ENCODE results near the gene CKAP2. TPM values are rescaled to one million over a fixed set of nuclear protein-coding genes. Genes with fewer than 3 reads are reported as not detected.
"Not testable (repeated sequence)": the region's sequence is repeated elsewhere in the genome, so short reads cannot be mapped to it uniquely, and the experiment has no call there.

Gene CKAP2
- total RNA-seq, 1 donor from 2014 or later, result 53.6 TPM

GRCh38 chr13:52452470-52452869 lies 2.8 kb upstream of the CKAP2 start:
- no peak for DNase-seq (ENCODE audit: low read depth)
- no peak overlapping the region for H3K4me3 ChIP-seq (ENCODE audit: low read depth, low read length)
- TF ChIP-seq, protein P1, sequence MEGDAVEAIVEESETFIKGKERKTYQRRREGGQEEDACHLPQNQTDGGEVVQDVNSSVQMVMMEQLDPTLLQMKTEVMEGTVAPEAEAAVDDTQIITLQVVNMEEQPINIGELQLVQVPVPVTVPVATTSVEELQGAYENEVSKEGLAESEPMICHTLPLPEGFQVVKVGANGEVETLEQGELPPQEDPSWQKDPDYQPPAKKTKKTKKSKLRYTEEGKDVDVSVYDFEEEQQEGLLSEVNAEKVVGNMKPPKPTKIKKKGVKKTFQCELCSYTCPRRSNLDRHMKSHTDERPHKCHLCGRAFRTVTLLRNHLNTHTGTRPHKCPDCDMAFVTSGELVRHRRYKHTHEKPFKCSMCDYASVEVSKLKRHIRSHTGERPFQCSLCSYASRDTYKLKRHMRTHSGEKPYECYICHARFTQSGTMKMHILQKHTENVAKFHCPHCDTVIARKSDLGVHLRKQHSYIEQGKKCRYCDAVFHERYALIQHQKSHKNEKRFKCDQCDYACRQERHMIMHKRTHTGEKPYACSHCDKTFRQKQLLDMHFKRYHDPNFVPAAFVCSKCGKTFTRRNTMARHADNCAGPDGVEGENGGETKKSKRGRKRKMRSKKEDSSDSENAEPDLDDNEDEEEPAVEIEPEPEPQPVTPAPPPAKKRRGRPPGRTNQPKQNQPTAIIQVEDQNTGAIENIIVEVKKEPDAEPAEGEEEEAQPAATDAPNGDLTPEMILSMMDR (conservative IDR thresholded peaks at IDR 0.05; ENCODE audit: low read depth, low read length), result no peak

GRCh38 chr13:52454459-52454819 lies 839 bp upstream of the CKAP2 start:
- peak overlapping the region; percentile 91 for H3K4me3 ChIP-seq (ENCODE audit: low read depth, low read length)
- TF ChIP-seq, protein P1 (conservative IDR thresholded peaks at IDR 0.05; ENCODE audit: low read depth, low read length), result no peak
- no peak for DNase-seq (ENCODE audit: low read depth)

DNA sequence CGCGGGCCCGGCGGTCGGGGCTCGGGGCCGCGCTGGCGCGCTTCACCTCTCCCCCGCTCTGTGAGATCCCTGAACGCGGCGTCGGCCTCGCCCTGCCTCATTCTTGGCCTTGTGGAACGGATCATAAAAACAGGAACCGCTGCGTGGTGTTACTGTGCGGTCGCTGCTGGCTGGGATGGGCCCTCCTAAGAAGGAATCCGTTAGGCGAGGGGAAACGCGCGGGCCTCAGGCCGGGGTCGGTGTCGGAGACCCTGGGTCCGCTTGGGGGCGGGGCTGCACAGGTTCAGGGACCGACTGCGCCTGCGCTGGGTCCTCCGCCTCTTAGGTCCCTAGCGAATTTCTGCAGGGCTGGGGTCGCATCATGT lies 381 bp downstream of the CKAP2 start:
- DNase-seq (ENCODE audit: low read depth), result no peak
- TF ChIP-seq, protein P1 (conservative IDR thresholded peaks at IDR 0.05; ENCODE audit: low read depth, low read length), result no peak
- peak overlapping the region; percentile 91 for H3K4me3 ChIP-seq (ENCODE audit: low read depth, low read length)

DNA sequence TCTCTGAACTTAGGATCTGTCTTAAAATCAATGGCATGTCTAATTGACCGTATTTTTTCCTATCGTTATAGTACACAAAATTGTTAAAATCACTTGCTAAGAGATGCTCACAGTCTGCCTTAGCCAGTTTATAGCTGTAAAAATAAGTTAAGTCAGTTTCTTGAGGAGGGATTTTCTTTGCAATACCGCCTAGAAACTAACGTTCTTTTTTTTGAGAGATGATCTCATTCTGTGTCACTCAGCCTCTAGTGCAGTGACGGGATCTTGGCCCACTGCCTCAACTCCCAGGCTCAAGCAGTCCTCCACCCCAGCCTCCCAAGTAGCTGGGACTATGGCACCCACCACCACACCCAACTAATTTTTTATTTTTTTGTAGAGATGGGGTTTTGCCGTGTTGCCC lies 4.4 kb downstream of the CKAP2 start:
- no peak for DNase-seq (ENCODE audit: low read depth)
- TF ChIP-seq, protein P1 (conservative IDR thresholded peaks at IDR 0.05; ENCODE audit: low read depth, low read length), result no peak
- H3K4me3 ChIP-seq (ENCODE audit: low read depth, low read length), result no peak overlapping the region

DNA sequence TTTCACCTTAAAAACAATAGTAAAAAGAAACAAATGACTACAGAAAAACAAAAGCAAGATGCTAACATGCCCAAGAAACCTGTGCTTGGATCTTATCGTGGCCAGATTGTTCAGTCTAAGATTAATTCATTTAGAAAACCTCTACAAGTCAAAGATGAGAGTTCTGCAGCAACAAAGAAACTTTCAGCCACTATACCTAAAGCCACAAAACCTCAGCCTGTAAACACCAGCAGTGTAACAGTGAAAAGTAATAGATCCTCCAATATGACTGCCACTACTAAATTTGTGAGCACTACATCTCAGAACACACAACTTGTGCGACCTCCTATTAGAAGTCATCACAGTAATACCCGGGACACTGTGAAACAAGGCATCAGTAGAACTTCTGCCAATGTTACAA lies 6.0 kb downstream of the CKAP2 start:
- no peak overlapping the region for H3K4me3 ChIP-seq (ENCODE audit: low read depth, low read length)
- no peak for DNase-seq (ENCODE audit: low read depth)
- TF ChIP-seq, protein P1 (conservative IDR thresholded peaks at IDR 0.05; ENCODE audit: low read depth, low read length), result no peak

DNA sequence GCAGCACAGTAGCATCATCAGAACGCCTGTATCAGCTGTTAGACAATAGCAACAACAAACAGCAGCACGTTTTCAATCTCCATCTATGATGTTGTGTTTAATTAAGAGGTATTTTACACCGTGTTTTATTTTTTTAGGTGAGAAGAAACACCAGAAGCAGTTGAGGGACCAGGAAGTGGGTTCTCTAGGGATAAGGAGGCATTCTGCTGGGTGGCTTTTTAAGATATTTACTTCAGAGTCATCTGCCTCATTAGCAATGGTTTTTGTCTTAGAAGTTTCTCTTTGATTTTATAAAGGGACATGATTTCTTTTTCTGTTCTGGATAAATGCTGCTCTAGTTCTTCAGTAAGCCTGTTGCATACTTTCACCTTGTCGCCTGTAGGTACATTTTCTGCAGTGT lies 8.2 kb downstream of the CKAP2 start:
- H3K4me3 ChIP-seq (ENCODE audit: low read depth, low read length), result no peak overlapping the region
- TF ChIP-seq, protein P1 (conservative IDR thresholded peaks at IDR 0.05; ENCODE audit: low read depth, low read length), result no peak
- no peak for DNase-seq (ENCODE audit: low read depth)

GRCh38 chr13:52468487-52468886 lies 13.2 kb downstream of the CKAP2 start:
- DNase-seq (ENCODE audit: low read depth); H3K4me3 ChIP-seq (ENCODE audit: low read depth, low read length): not testable (repeated sequence)

GRCh38 chr13:52480677-52481428 lies 25.6 kb downstream of the CKAP2 start:
- DNase-seq (ENCODE audit: low read depth); H3K4me3 ChIP-seq (ENCODE audit: low read depth, low read length): not testable (repeated sequence)

DNA sequence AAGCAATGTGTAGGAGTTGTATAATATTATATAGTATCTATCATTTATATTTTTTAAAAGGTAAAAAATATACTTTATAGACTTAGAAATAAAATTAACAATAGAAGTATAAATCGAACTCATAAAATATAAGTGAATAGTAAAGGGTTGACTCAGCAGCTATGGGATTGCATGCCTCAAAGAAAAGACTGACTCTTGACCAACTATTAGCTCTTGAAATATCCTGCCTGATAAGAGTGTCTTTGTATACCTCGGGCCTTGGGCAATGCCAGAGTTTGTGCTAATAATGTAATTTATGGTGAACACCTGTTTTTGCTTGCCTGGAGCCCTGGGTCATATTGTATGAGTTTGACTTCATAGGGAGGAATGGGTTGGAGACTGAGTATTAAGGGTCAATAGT lies 31.8 kb downstream of the CKAP2 start:
- not testable (repeated sequence) for H3K4me3 ChIP-seq (ENCODE audit: low read depth, low read length); DNase-seq (ENCODE audit: low read depth)

DNA sequence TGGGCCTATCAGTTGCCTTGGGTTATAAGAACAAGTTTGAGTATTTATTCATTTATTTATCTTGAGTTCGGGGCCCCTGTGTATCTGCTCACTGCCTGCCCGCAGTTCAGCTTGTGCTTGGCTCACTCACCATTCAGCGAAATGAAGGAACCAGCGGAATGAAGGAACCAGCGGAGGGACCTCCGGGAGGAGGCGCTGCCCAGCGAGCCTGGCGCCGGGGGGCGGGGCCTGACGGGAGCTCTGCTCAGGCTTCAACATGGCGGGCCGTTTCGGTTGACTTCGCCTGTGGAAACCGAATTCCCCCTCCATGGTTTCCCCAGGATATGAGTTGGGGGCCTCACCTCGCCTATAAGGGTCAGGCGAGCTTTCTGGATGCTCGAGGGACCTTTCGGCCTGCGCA lies 33.5 kb downstream of the CKAP2 start:
- DNase-seq (ENCODE audit: low read depth); H3K4me3 ChIP-seq (ENCODE audit: low read depth, low read length): not testable (repeated sequence)

- not testable (repeated sequence) for DNase-seq (ENCODE audit: low read depth); H3K4me3 ChIP-seq (ENCODE audit: low read depth, low read length)
Observed at GRCh38 chr13:52491015-52491414, 35.7 kb downstream of the CKAP2 start.

DNA sequence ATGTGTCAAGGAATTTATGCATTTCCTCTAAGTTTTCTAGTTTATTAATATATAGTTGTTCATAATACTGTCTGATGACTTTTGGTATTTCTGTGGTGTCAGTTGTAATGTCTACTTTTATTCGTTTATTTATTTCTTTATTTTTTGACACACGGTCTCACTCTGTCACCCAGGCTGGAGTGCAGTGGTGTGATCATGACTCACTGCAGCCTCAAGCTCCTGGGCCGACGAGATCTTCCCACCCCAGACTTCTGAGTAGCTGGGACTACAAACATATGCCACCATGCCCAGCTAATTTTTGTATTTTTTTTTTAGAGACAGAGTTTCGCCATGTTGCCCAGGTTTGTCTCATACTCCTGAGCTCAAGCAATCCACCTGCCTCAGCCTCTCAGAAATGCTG lies 39.0 kb downstream of the CKAP2 start:
- not testable (repeated sequence) for DNase-seq (ENCODE audit: low read depth); H3K4me3 ChIP-seq (ENCODE audit: low read depth, low read length)

All from epithelial cell of proximal tubule (primary cell).